Measurements from ENCODE around the gene SNW1.

GRCh38 chr14:77673193-77673592 lies 87.8 kb downstream of the SNW1 start:
- TF ChIP-seq CTCF (IDR thresholded peaks at IDR 0.05) (no peak), EZH2phosphoT487 (IDR thresholded peaks at IDR 0.05) (no peak), EZH2 (IDR thresholded peaks at IDR 0.05) (no peak)
